ENCODE measurements around the gene LRRN4CL.
"Not testable (repeated sequence)": the region's sequence is repeated elsewhere in the genome, so short reads cannot be mapped to it uniquely, and the experiment has no call there.

Gene LRRN4CL

DNA sequence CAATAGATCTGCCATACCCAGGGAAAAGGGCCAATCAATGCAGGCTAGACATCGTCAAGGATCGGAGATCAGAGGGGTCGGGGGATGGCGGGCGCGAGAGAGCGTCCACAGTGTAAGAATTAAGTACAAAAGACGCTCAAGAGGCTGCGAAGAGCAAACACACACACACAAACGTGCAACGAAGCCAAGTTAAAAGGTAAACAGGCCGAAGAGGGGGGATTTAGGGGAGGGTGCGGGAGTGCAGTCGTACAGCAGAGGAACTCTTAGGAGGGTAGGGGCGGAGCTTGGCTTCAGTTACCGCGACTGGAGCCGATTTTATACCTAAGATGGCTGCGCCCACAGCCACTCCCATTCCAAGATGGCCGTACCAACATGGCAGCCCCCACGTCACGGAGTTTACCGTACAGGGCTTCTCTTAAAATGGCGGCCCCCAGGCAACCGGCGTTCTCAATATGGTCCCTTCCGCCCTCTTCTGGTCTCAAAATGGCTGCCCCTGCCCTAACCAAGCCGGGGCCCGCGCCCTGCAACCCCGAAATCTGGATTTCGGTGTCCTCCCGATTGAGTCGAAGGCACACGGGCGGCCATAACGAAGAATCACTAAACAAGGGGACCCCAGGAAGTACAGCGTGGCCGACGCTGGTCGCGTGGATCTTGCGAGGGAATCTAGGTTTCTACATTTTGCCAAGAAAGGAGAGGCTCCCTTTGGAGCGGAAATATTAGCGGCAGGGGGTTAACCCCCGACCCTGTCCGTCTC is 20.1 kb upstream of the LRRN4CL start:
- peak; percentile 99 for DNase-seq (ENCODE audit: low read depth)

DNA sequence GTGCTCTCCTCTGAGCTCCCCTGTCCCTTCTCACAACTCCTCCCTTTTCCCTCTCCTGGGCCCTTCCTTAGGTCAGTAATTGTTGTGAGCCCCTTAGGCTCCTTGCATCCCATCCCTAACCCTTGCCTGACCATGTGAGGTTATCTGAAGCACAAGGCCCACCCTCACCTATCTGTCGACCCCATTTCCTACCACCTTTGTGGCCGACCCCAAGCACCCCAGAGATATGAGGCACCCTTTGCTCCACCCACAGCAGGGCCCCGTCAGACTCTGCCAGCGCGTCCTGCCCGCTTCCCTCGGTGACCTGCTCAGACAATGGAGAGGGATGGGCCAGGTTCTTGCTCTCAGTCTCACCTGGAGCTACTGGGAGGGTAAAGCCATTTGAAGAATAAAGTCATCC is 19.5 kb upstream of the LRRN4CL start:
- DNase-seq (ENCODE audit: low read depth), result no peak

GRCh38 chr11:62708392-62708791 is 19.1 kb upstream of the LRRN4CL start:
- DNase-seq (ENCODE audit: low read depth), result no peak

DNA sequence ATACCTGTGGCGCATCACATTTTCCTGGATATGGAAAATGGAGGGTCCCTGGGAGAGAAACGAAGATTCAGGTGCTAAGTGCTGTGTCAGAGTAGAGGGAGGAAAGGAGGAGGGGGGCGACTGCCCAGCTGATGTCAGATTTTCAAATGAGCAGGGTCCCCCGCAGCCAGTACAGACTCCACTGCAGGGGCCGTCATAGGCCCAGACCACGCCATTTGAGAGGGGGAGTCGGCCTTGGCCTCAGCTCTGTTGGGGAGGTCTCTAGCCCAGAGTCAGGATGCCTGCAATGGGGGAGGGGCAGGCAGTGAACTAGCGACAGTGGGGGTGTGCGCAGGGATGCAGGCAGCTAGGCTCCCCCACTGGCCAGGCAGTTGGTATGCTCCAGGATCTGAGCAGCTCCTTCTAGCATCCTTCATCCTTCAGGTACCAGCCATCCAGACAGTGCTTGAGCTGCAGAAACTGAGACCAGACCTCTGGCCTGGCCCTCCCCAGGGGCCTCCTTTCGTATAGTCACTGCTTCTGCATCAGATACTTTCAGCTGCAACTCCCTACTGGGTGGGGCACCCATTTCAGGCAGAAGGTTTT is 18.0 kb upstream of the LRRN4CL start, which contains the start of the genes BSCL2 and GNG3:
Gene BSCL2, minus strand, starts transcription at position 148 of the 585 bp plus-strand sequence. CDS start 229 bp downstream, outside the sequence.
Gene GNG3, plus strand, starts transcription at position 400 of the 585 bp plus-strand sequence. CDS start 620 bp downstream, outside the sequence.
- no peak for DNase-seq (ENCODE audit: low read depth)

DNA sequence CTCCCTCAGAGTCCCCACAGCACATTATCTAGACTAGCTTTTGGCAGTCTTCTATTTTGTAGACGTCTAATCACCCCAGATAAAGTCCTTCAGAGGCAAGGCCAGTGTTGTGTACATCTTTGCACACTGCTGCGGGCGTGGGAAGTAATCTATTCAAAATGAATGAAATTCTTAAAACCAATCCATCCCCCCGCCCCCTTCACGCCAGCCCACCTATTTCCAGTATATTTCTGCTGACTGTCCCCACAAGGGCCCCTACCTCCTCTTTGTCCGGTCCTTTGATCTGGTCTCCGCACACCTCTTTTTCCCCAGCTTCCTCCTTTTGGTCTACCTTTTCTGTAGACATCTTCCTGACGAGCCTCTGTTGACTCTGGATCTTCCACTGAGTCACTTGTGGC is 17.5 kb upstream of the LRRN4CL start:
- no peak for DNase-seq (ENCODE audit: low read depth)

DNA sequence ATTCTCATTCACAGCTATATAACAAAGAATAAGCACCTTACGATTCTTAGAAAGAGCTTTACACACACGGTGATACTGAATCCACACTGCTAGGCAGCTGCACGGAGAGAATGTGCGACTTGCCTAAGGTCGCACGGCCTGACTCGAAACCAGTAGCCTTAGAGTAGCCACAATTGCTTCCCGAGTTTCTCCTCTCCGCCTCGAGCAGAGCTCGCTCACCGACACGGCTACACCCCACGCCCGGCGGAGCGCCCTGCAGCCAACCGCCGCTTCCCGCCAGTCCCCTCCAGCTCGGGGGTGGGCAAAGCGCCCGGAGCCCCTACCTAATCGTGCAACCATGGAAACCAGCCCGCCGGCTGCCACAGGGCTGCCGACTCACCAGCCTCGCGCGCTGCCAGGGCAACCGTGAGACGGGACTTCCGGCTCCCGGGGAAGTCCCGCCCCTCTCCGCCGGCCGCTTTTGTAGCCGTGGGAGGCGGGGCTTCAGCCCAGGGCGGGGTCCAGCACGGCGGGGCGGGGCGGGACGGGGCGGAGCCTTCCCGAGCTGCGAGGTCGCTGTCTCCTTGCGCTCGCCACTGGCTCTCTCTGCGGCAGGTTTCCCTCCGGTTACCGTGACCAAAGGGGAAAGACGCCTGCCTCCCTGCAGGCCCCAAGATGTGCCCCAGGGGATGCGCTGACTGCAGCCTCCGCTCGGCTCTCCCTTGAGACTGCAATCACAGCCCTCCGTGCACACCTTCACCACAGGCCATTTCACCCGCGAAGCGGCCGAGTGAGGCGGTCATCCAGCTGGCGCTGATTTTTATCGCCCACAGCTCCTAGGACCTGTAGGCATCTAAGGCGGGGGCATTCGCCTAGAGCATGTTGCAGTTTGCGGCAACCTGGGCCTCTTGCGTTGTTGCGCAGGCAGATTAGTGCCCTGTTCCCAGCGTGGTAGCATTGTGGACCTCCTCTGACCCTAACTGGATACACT is 16.8 kb upstream of the LRRN4CL start:
- peak; percentile 94 for DNase-seq (ENCODE audit: low read depth)

GRCh38 chr11:62705413-62705812 is 16.1 kb upstream of the LRRN4CL start:
- DNase-seq (ENCODE audit: low read depth), result no peak

- DNase-seq (ENCODE audit: low read depth), result not testable (repeated sequence)
Observed at GRCh38 chr11:62703921-62704320, 14.6 kb upstream of the LRRN4CL start.

- no peak for DNase-seq (ENCODE audit: low read depth)
Observed at GRCh38 chr11:62702246-62702645, 12.9 kb upstream of the LRRN4CL start.

- peak; percentile 81 for DNase-seq (ENCODE audit: low read depth)
Observed at GRCh38 chr11:62694455-62695167, 5.3 kb upstream of the LRRN4CL start.

DNA sequence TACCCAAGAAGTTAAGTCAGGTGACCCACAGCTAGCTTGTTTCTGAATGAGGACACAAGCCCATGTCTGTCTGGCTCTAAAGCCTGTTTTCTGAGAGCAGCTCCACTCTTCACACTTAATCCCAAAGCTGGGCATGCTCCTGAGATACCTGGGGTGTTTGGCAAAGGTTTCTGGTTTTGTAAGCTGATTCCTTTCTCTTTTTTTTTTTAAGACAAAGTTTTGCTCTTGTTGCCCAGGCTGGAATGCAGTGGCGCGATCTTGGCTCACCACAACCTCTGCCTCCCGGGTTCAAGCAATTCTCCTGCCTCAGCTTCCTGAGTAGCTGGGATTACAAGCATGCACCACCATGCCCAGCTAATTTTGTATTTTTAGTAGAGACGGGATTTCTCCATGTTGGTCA is 4.3 kb upstream of the LRRN4CL start:
- DNase-seq (ENCODE audit: low read depth), result not testable (repeated sequence)

DNA sequence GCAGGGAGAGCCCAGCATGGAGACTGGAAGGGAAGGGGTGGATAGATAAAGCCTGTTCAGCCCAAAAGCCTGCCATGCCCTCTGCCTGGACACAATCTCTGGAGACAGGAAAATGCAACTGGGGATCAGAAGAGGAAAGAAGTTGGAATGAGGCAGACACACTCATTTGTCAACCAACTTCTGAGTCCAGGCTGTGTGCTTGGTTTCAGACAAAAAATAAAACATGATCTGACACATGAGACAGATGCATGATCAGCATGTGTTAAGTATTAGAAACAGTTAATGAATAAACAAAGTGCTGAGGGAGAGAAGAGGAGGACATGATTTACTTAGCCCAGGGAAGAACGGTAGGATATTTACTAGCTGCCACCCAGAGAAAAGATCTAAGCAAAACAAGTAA is 839 bp downstream of the LRRN4CL start:
- no peak for DNase-seq (ENCODE audit: low read depth)

DNA sequence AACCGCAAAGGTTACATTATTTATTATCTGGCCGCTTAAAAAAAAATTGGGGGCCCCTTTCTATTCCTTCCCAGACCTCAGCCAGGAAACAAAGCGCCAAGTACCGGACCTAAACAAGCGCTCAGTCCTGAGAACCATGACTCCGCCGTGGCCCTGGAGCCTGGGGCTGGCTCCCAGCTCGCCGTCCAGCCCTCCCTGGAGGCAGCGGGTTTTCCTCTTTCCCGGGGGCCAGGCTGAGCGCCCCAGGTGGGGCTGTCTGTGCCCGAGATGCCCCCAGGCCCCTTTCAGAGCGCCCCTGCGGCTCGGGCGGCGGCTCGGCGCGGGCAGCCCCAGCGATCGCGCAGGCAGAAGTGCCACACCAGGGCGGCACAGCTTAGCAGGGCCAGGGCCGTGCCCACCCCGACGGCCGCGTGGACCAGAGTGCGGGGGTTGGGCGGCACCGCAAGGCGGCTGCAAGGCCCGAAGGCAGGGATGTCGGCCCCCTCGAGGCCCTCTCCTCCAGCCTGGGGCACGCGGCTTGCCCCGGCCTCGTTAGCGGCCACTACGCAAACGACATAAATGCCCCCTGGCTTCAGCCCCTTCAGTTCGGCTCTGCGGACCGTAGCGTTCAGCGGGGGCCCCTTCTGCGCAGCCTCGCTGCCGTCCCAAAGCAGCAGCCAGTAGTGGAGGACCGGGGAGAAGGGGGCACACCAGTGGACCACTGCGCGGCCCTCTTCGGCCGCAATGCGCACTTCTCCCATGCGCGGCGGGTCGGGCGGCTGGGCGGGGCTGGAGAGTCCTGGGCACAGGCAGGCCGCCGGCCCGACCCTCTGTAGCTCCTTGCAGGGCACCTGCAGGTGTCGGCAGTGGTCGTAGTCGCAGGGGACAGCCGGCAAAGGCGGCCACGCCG is 1.6 kb downstream of the LRRN4CL start:
- DNase-seq (ENCODE audit: low read depth), result no peak

DNA sequence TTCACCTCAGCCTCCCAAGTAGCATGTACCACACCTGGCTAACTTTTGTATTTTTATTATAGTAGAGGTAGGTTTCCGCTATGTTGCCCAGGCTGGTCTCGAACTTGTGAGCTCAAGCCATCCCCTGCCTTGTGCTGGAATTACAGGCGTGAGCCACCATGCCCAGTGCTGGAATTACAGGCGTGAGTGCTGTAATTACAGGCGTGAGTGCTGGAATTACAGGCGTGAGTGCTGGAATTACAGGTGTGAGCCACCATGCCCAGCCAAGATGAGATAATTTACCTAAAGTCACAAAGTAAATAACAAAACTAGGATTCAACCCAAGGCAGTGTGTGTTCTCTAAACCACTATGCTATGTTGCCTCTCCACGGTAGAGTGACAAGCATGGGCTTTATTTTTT is 6.8 kb downstream of the LRRN4CL start:
- no peak for DNase-seq (ENCODE audit: low read depth)

- peak; percentile 84 for DNase-seq (ENCODE audit: low read depth)
Observed at GRCh38 chr11:62680825-62681240, 8.5 kb downstream of the LRRN4CL start.

DNA sequence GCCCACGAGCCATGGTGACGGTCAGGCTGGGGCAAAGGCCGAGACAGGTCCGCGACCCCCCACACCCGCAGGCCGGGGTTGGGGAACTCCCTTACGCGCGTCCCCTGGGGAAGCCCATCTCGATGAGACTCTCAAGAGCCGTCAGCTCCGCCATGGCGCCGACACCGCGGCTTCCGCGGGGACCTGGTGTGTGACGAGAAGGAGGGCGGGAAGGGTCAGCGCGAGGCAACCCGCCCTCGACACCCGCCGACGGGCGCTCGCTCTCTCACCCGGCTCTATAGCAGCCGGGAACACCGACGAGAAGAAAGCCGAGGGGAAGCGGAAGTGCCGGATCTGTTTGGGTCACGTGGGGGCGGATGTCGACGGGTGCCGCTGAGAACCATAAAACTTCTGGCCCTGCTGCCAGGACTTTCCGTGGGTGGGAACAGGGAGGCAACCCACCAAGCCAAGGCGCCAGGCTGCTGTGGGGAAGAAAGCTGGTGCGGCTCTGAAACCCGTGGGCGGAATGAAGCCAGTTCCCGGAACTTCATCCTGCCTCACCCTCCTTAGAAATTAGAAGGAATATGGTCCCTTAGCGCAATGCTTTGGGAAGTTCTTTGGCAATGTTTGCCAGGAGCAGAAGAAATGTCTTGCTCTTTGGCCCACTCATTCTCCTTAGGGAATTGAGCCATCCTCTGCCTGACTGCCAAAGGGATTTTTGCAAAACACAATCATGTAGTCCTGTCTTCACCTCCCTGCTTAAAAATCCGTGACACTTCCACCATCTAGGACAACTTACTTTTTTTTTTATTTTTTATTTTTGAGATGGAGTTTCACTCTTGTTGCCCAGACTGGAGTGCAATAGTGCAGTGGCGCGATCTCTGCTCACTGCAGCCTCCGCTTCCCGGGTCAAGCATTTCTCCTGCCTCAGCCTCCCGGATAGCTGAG is 10.3 kb downstream of the LRRN4CL start, which contains the start of gene UBXN1:
Gene UBXN1, minus strand, starts transcription at position 304 of the 927 bp plus-strand sequence. Its CDS starts 150 bp downstream, at position 154.
- peak; percentile 88 for DNase-seq (ENCODE audit: low read depth)

DNA sequence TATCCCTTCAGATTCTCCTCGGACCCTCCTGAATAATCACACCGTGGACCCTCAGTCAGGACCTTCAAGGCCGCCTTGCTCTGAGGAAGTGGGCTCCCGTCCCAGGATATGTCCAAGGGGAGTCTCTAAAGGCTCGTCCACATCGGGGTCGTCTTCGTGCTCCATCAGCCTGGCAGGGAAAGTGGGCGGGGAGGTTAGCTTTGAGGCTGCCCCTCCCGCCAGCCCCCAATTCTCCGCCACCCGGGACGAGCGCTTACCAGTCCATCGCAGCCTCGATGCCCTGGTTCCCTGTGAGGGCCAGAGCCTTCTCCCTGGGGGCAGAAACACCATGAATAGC is 10.9 kb downstream of the LRRN4CL start:
- no peak for DNase-seq (ENCODE audit: low read depth)

DNA sequence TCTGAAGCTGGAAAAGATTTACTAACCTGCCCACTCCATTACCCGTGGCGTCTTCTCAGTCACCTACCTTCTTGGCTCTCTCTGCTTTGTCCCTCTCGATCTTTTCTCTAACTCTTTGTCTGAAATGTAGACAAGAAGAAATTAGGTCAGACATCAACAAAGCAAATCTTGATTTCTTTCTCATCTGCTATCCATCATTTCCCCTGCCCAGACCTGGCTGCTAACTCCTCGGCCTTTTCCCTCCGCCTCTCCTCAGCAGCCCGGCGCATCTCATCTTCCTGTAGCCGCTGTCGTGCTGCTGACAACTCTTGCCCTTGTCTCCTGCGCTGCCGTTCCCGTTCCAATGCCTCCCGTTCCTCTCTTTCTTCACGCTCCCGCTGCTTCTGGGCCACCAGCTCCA is 11.6 kb downstream of the LRRN4CL start:
- no peak for DNase-seq (ENCODE audit: low read depth)

DNA sequence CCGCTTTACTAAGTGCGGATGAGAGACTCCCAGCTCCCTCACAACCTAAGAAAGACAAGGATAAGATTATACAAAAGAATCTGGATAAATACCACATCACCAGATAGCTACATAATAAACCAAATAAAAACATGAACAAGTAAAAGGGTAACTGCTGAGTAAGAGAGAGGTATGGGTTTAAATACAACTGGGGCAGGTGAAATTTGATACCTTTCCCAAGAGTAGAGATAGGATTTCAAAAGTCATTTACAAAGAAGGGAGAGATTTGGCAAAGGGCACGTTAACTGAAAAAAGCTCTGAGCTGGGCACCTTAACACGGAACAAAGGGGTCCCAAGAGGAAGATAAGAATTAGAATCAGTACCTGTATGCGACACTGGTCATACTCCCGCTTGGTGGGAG is 12.2 kb downstream of the LRRN4CL start:
- DNase-seq (ENCODE audit: low read depth), result no peak

GRCh38 chr11:62676698-62677097 is 12.6 kb downstream of the LRRN4CL start:
- no peak for DNase-seq (ENCODE audit: low read depth)
